SK-N-SH (cell line): ENCODE results near the gene ITGB3BP. TPM values are rescaled to one million over a fixed set of nuclear protein-coding genes. Genes with fewer than 3 reads are reported as not detected.

Experiments
- CTCF ChIA-PET: fragments of 300-600, 350-600 bp; formaldehyde crosslinking; extraction: SDS; loops from one replicate; lab custom pipeline; 2021; lab: Yijun Ruan, JAX
- POLR2A ChIA-PET: fragments of 350-600 bp; sonication (Branson Sonifier 250); formaldehyde crosslinking; extraction: SDS; loops from one replicate; lab custom pipeline; 2020; ENCODE audit warnings: antibody characterized with exemption, inconsistent platforms; lab: Yijun Ruan, JAX
- DNase-seq: peaks from one replicate; pipeline ENCODE4 v3.0.0; 2012
- H2AFZ ChIP-seq: fragments of 200-600 bp; sonication (generic); 2 replicates; pipeline ENCODE4 v1.8.1; 2016; ENCODE audit warnings: antibody characterized with exemption, mild to moderate bottlenecking, low read depth
- H3F3A ChIP-seq: fragments of 200-600 bp; sonication (generic); replicated peaks from 2 replicates; pipeline ENCODE3; 2016; ENCODE audit warnings: antibody characterized with exemption, mild to moderate bottlenecking; ENCODE audit not compliant: insufficient read depth
- H3K27ac ChIP-seq, 2 experiments: fragments of 200-500 bp in 1 of 2; fragments of 200-600 bp in 1 of 2; sonication (Bioruptor generic) in 1 of 2; sonication (generic), shearing (Covaris generic) in 1 of 2; 2 replicates each; pipeline versions ENCODE4 v1.5.1 to v1.6.1; 2014 to 2016; ENCODE audit warnings: low read depth in 2 of 2, inconsistent platforms in 1 of 2, low read length in 1 of 2, mild to moderate bottlenecking in 1 of 2, mixed read lengths in 1 of 2
- H3K27me3 ChIP-seq: fragments of 200-600 bp; sonication (generic), shearing (Covaris generic); 2 replicates; pipeline ENCODE4 v1.6.1; 2016; ENCODE audit warnings: mixed run types; ENCODE audit not compliant: insufficient read depth
- H3K36me3 ChIP-seq, 2 experiments: fragments of 200-500 bp in 1 of 2; fragments of 200-600 bp in 1 of 2; sonication (Bioruptor generic) in 1 of 2; sonication (generic) in 1 of 2; replicated peaks in 1 of 2; 2 replicates each; pipeline versions ENCODE3 to v1.5.1; 2014 to 2016; ENCODE audit warnings: low read length in 1 of 2, mild to moderate bottlenecking in 1 of 2; ENCODE audit not compliant: insufficient read depth in 2 of 2, control insufficient read depth in 1 of 2
- H3K4me1 ChIP-seq, 2 experiments: fragments of 200-500 bp in 1 of 2; fragments of 200-600 bp in 1 of 2; sonication (Bioruptor generic) in 1 of 2; sonication (generic), shearing (Covaris generic) in 1 of 2; 2 replicates each; pipeline versions ENCODE4 v1.5.1 to v1.6.1; 2014 to 2016; ENCODE audit warnings: low read depth in 1 of 2, low read length in 1 of 2, mixed run types in 1 of 2; ENCODE audit not compliant: insufficient read depth in 2 of 2, control insufficient read depth in 1 of 2
- H3K4me2 ChIP-seq: fragments of 200-600 bp; sonication (generic), shearing (Covaris generic); 2 replicates; pipeline ENCODE4 v1.6.1; 2017; ENCODE audit warnings: mixed run types
- H3K4me3 ChIP-seq, 2 experiments: fragments of 200-500 bp in 1 of 2; fragments of 200-600 bp in 1 of 2; sonication (Bioruptor generic) in 1 of 2; sonication (generic), shearing (Covaris generic) in 1 of 2; 2 replicates each; pipeline versions ENCODE4 v1.5.1 to v1.8.1; 2014 to 2016; ENCODE audit warnings: low read depth in 2 of 2, inconsistent platforms in 1 of 2, low read length in 1 of 2, mild to moderate bottlenecking in 1 of 2, mixed read lengths in 1 of 2, moderate library complexity in 1 of 2
- H3K79me2 ChIP-seq: fragments of 200-600 bp; sonication (generic); 2 replicates; pipeline ENCODE4 v1.8.1; 2017; ENCODE audit warnings: mild to moderate bottlenecking; ENCODE audit not compliant: insufficient read depth
- H3K9ac ChIP-seq: fragments of 200-600 bp; sonication (generic); 2 replicates; pipeline ENCODE4 v1.6.1; 2017; ENCODE audit warnings: mixed run types
- H3K9me2 ChIP-seq: fragments of 200-600 bp; sonication (generic); 2 replicates; pipeline ENCODE4 v1.6.1; 2017; ENCODE audit warnings: mixed run types
- H3K9me3 ChIP-seq: fragments of 200-600 bp; sonication (generic); 2 replicates; pipeline ENCODE4 v1.6.1; 2017; ENCODE audit warnings: mixed run types, mild to moderate bottlenecking, moderate library complexity
- H4K20me1 ChIP-seq: fragments of 200-600 bp; sonication (generic); 2 replicates; pipeline ENCODE4 v1.6.1; 2017; ENCODE audit warnings: mild to moderate bottlenecking, mixed run types; ENCODE audit not compliant: insufficient read depth
- ELF1 ChIP-seq: IDR thresholded peaks from 2 replicates; pipeline ENCODE4 v1.4.0; 2012
- FOSL2 ChIP-seq: IDR thresholded peaks from 2 replicates; pipeline ENCODE4 v1.4.0; 2012; ENCODE audit warnings: low read depth, mild to moderate bottlenecking, moderate library complexity, borderline replicate concordance
- FOXJ3 ChIP-seq: sonication (generic); formaldehyde crosslinking; IDR thresholded peaks from 2 replicates; pipeline ENCODE4 v1.5.1; 2020; ENCODE audit warnings: mild to moderate bottlenecking, missing genetic modification reagents
- GABPA ChIP-seq: IDR thresholded peaks from 2 replicates; pipeline ENCODE4 v1.4.0; 2012; ENCODE audit warnings: low read depth, mild to moderate bottlenecking
- GATA2 ChIP-seq: sonication (generic); formaldehyde crosslinking; IDR thresholded peaks from 2 replicates; pipeline ENCODE4 v1.5.0; 2020; ENCODE audit warnings: mild to moderate bottlenecking, missing genetic modification reagents
- MEF2A ChIP-seq: IDR thresholded peaks from 2 replicates; pipeline ENCODE4 v1.4.0; 2012; ENCODE audit warnings: low read depth, borderline replicate concordance
- NFIC ChIP-seq: IDR thresholded peaks from 2 replicates; pipeline ENCODE4 v1.4.0; 2012; ENCODE audit warnings: borderline replicate concordance
- NRF1 ChIP-seq: IDR thresholded peaks from 2 replicates; pipeline ENCODE4 v1.6.1; 2012; ENCODE audit warnings: low read depth, mild to moderate bottlenecking, low read length
- RAD21 ChIP-seq: IDR thresholded peaks from 2 replicates; pipeline ENCODE4 v1.6.1; 2012; ENCODE audit warnings: mild to moderate bottlenecking, low read length
- RCOR1 ChIP-seq: fragments of 150-350 bp; IDR thresholded peaks from 2 replicates; pipeline ENCODE4 v1.6.1; 2017; ENCODE audit warnings: antibody characterized with exemption, low read length
- RFX5 ChIP-seq: IDR thresholded peaks from 2 replicates; pipeline ENCODE4 v1.6.1; 2012; ENCODE audit warnings: mild to moderate bottlenecking, improper control_type of control experiment, low read length
- SIN3A ChIP-seq: IDR thresholded peaks from 2 replicates; pipeline ENCODE4 v1.6.1; 2012; ENCODE audit warnings: low read depth, mild to moderate bottlenecking, low read length, moderate library complexity, borderline replicate concordance
- SMC3 ChIP-seq: IDR thresholded peaks from 2 replicates; pipeline ENCODE4 v1.6.1; 2012; ENCODE audit warnings: low read depth, low read length, improper control_type of control experiment
- TAF1 ChIP-seq: IDR thresholded peaks from 2 replicates; pipeline ENCODE4 v1.6.1; 2012; ENCODE audit warnings: low read depth, mild to moderate bottlenecking, low read length, moderate library complexity, borderline replicate concordance
- TCF12 ChIP-seq: IDR thresholded peaks from 2 replicates; pipeline ENCODE4 v1.4.0; 2012
- TEAD4 ChIP-seq: IDR thresholded peaks from 2 replicates; pipeline ENCODE4 v1.4.0; 2012; ENCODE audit warnings: mild to moderate bottlenecking, borderline replicate concordance; ENCODE audit not compliant: insufficient read depth
- WGBS: methylation state at CpG from one replicate; pipeline ENCODE4 v1.1.6; 2017; ENCODE audit warnings: low lambda C conversion rate; 5-methylcytosine and 5-hydroxymethylcytosine counted together
- polyA plus RNA-seq, 3 experiments: library from polyadenylated mRNA; depleted of rRNA; stranded (reverse); fragments of >200 nt; gene quantifications; 2 replicates each; pipeline ENCODE4 v1.2.3, GENCODE V29; 2012
- TF ChIP-seq, protein P1 (sequence below): fragments of 200-600 bp; sonication (generic); IDR thresholded peaks from 2 replicates; pipeline ENCODE4 v1.6.1; 2017; ENCODE audit warnings: antibody characterized with exemption, mild to moderate bottlenecking, moderate library complexity
- TF ChIP-seq, protein P2 (sequence below): IDR thresholded peaks from 2 replicates; pipeline ENCODE4 v1.4.0; 2012; ENCODE audit warnings: low read depth, borderline replicate concordance
- TF ChIP-seq, protein P3 (sequence below): IDR thresholded peaks from 2 replicates; pipeline ENCODE4; 2012
- TF ChIP-seq, protein P4 (sequence below): IDR thresholded peaks from 2 replicates; pipeline ENCODE4 v1.6.1; 2012; ENCODE audit warnings: mild to moderate bottlenecking, low read depth, low read length, moderate library complexity

Gene ITGB3BP
- polyA plus RNA-seq, 1 of the 3 experiments (the other 2 are of a cell fraction): 9.9 TPM

DNA sequence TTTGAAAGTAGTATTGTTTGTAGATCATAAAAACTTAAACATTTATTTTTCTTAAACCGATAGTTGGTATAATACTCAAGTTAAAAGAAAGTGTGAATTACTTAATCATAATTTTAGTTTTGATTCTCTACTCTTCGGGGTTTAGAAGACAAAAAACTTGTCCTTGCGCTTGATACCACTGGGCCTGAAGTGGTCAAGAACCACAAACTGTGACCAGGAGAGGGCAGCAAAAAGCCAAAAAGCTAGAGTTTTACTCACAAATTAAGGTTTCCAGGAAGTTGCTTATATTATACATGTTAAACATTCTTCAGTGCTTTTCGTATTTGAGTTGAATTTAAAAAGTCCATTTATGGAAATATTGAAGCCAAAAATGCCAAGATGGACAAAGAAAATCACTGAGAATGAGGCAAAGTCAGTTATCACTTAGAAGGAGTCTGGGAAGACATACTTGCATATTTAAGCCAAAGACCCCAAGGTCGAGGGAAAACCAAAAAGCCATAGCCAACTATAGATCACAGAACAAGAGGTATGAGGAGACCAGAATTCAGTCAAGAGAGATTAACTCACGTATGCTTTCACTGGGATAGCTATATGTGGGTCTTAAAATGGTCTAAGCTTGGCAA lies 34.5 kb upstream of the ITGB3BP start:
- Histone ChIP-seq H3K79me2 (no peaks in the 10 kb centered on the region), H3K9me3 (no peaks in the 10 kb centered on the region), H3K4me3 (no peak overlapping the region; a peak in 1 of 4 replicates), H3K27ac (no peak overlapping the region), H2AFZ (no peak overlapping the region; the same call in 1 of the 2 replicates), H3K4me1 (no peaks in the 10 kb centered on the region), H3K9ac (no peak overlapping the region), H3K4me2 (no peak overlapping the region), H4K20me1 (no peaks in the 10 kb centered on the region), H3K36me3 (peaks cover 0 to 4% of the 10 kb centered on the region in 2 experiments), H3F3A (no peaks in the 10 kb centered on the region), H3K27me3 (no peaks in the 10 kb centered on the region), H3K9me2 (no peaks in the 10 kb centered on the region)
- peak; percentile 19 for DNase-seq
- TF ChIP-seq, protein P1, sequence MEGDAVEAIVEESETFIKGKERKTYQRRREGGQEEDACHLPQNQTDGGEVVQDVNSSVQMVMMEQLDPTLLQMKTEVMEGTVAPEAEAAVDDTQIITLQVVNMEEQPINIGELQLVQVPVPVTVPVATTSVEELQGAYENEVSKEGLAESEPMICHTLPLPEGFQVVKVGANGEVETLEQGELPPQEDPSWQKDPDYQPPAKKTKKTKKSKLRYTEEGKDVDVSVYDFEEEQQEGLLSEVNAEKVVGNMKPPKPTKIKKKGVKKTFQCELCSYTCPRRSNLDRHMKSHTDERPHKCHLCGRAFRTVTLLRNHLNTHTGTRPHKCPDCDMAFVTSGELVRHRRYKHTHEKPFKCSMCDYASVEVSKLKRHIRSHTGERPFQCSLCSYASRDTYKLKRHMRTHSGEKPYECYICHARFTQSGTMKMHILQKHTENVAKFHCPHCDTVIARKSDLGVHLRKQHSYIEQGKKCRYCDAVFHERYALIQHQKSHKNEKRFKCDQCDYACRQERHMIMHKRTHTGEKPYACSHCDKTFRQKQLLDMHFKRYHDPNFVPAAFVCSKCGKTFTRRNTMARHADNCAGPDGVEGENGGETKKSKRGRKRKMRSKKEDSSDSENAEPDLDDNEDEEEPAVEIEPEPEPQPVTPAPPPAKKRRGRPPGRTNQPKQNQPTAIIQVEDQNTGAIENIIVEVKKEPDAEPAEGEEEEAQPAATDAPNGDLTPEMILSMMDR: peak; percentile 70
- TF ChIP-seq RAD21: peak; percentile 43
- TF ChIP-seq GATA2: no peak
- peak; percentile 37; the same call in 1 of the 2 replicates for TF ChIP-seq ELF1
- CTCF ChIA-PET: interaction anchor here (0.6 to 1.5 kb wide), 11 partner anchors 10 to 76 kb away, joined by 3 to 9 read pairs (median 4); no protein-coding TSS in a partner anchor
- WGBS: 72% methylated on average over 6 of the region's 6 CpGs
- POLR2A ChIA-PET: no interaction called here

DNA sequence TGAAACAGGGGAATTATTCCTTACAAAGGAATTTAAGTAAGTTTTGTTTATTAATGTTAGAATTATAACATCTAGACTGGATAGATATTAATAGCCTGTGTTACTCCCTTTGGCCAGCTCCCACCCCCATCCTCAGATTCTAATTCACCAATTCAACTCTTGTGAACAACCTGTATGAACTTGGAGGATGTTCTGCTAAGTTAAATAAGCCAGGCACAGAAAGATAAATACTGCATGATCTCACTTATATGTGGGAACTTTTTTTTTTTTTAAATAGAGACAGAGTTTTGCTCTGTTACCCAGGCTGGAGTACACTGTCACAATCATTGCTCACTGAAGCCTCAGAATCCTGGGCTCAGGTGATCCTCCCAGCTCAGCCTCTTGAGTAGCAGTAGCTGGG lies 32.5 kb upstream of the ITGB3BP start:
- Histone ChIP-seq H3K4me3 (no peak overlapping the region), H3K79me2 (no peaks in the 10 kb centered on the region), H3K9me2 (no peaks in the 10 kb centered on the region), H3K4me2 (no peak overlapping the region), H3K36me3 (peaks cover 0 to 4% of the 10 kb centered on the region in 2 experiments), H3K27me3 (no peaks in the 10 kb centered on the region), H3K9me3 (no peaks in the 10 kb centered on the region), H4K20me1 (no peaks in the 10 kb centered on the region), H3K4me1 (no peaks in the 10 kb centered on the region), H3K9ac (no peak overlapping the region), H3F3A (no peaks in the 10 kb centered on the region), H2AFZ (no peak overlapping the region), H3K27ac (no peak overlapping the region)
- CTCF ChIA-PET: interaction anchor here (1.4 to 2.3 kb wide), 3 partner anchors 17 to 119 kb away, joined by 3 to 11 read pairs (median 11); no protein-coding TSS in a partner anchor
- no peak for DNase-seq
- POLR2A ChIA-PET: interaction anchor here (0.6 kb wide), 1 partner anchor 39 kb away, joined by 4 read pairs; no protein-coding TSS in a partner anchor
- TF ChIP-seq, protein P2, sequence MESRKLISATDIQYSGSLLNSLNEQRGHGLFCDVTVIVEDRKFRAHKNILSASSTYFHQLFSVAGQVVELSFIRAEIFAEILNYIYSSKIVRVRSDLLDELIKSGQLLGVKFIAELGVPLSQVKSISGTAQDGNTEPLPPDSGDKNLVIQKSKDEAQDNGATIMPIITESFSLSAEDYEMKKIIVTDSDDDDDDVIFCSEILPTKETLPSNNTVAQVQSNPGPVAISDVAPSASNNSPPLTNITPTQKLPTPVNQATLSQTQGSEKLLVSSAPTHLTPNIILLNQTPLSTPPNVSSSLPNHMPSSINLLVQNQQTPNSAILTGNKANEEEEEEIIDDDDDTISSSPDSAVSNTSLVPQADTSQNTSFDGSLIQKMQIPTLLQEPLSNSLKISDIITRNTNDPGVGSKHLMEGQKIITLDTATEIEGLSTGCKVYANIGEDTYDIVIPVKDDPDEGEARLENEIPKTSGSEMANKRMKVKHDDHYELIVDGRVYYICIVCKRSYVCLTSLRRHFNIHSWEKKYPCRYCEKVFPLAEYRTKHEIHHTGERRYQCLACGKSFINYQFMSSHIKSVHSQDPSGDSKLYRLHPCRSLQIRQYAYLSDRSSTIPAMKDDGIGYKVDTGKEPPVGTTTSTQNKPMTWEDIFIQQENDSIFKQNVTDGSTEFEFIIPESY: no peak
- no peak for TF ChIP-seq TEAD4
- TF ChIP-seq NRF1: no peak
- TF ChIP-seq, protein P3, sequence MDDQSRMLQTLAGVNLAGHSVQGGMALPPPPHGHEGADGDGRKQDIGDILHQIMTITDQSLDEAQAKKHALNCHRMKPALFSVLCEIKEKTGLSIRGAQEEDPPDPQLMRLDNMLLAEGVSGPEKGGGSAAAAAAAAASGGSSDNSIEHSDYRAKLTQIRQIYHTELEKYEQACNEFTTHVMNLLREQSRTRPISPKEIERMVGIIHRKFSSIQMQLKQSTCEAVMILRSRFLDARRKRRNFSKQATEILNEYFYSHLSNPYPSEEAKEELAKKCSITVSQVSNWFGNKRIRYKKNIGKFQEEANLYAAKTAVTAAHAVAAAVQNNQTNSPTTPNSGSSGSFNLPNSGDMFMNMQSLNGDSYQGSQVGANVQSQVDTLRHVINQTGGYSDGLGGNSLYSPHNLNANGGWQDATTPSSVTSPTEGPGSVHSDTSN: no peak
- no peak for TF ChIP-seq FOXJ3
- TF ChIP-seq, protein P4, sequence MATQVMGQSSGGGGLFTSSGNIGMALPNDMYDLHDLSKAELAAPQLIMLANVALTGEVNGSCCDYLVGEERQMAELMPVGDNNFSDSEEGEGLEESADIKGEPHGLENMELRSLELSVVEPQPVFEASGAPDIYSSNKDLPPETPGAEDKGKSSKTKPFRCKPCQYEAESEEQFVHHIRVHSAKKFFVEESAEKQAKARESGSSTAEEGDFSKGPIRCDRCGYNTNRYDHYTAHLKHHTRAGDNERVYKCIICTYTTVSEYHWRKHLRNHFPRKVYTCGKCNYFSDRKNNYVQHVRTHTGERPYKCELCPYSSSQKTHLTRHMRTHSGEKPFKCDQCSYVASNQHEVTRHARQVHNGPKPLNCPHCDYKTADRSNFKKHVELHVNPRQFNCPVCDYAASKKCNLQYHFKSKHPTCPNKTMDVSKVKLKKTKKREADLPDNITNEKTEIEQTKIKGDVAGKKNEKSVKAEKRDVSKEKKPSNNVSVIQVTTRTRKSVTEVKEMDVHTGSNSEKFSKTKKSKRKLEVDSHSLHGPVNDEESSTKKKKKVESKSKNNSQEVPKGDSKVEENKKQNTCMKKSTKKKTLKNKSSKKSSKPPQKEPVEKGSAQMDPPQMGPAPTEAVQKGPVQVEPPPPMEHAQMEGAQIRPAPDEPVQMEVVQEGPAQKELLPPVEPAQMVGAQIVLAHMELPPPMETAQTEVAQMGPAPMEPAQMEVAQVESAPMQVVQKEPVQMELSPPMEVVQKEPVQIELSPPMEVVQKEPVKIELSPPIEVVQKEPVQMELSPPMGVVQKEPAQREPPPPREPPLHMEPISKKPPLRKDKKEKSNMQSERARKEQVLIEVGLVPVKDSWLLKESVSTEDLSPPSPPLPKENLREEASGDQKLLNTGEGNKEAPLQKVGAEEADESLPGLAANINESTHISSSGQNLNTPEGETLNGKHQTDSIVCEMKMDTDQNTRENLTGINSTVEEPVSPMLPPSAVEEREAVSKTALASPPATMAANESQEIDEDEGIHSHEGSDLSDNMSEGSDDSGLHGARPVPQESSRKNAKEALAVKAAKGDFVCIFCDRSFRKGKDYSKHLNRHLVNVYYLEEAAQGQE: no peak
- no peak for TF ChIP-seq RFX5
- no peak for TF ChIP-seq SMC3
- no peak for TF ChIP-seq TAF1
- no peak for TF ChIP-seq RCOR1
- TF ChIP-seq GATA2: no peak
- no peak for TF ChIP-seq ELF1
- TF ChIP-seq TCF12: no peak
- no peak for TF ChIP-seq NFIC
- TF ChIP-seq MEF2A: no peak
- no peak for TF ChIP-seq FOSL2
- TF ChIP-seq SIN3A: no peak
- TF ChIP-seq GABPA: no peak
